ENCODE results near the gene ASPDH. TPM values are rescaled to one million over a fixed set of nuclear protein-coding genes. Genes with fewer than 3 reads are reported as not detected.
A peak's percentile ranks its signal among the peaks of the same experiment; 100 is the strongest.

ASPDH gene
- total RNA-seq, 4 donors from 2014 or later, result not detected

DNA sequence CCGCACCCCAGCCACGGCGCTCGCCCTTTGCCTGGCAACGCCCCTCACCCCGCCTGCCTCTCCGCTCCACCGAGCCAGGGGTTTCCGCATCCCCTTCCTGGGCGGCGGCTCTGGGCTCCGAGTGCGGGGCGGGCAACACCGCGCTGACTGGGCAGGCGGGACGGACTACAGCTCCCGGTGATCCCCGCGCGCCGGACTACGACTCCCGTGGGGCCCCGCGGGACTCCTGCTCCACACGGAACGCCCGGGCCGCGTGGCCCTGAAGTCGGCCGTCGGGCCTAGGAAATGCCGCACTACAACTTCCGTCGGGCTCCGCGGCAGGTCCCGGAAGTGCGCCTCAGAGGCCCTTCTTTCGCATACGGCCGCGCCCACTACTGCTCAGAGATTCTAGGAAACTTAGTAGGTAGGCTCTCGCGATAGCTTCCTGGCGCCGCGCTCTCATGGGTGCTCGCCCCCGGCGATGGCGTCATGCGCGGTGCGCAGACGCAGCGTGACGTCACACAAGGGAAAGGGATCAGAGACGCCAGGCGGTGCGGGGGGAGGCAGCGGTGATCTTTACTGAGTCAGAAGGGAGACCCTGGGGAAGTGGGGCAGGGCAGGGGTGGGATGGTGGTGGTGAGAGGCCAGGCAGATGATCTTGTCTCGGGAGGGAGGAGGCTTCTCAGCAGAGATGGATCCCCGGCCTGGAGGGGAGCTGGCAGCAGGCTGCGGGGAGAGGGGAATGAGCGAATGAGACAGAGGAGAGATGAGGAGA lies 2.5 kb downstream of the ASPDH start, which contains the start of gene JOSD2:
Gene JOSD2, minus strand, starts transcription at position 123 of the 754 bp plus-strand sequence. CDS start 760 bp downstream, outside the sequence.
- Histone ChIP-seq H3K9me3 (no peaks in the 10 kb centered on the region), H3K36me3 (peaks cover 0 to 2% of the 10 kb centered on the region in 2 donors), H3K4me3 (peak within 1 kb of the TSS; percentile 87 to 92 (median 88)), H3K27me3 (peaks cover 0 to 4% (median 0%) of the 10 kb centered on the region in 3 donors), H3K4me1 (peaks cover 7 to 13% of the 10 kb centered on the region in 2 donors), H3K27ac (peak within 1 kb of the TSS; percentile 79 to 89 (median 85))
- peak; percentile 92 to 94 for ATAC-seq
- TF ChIP-seq, protein P1, sequence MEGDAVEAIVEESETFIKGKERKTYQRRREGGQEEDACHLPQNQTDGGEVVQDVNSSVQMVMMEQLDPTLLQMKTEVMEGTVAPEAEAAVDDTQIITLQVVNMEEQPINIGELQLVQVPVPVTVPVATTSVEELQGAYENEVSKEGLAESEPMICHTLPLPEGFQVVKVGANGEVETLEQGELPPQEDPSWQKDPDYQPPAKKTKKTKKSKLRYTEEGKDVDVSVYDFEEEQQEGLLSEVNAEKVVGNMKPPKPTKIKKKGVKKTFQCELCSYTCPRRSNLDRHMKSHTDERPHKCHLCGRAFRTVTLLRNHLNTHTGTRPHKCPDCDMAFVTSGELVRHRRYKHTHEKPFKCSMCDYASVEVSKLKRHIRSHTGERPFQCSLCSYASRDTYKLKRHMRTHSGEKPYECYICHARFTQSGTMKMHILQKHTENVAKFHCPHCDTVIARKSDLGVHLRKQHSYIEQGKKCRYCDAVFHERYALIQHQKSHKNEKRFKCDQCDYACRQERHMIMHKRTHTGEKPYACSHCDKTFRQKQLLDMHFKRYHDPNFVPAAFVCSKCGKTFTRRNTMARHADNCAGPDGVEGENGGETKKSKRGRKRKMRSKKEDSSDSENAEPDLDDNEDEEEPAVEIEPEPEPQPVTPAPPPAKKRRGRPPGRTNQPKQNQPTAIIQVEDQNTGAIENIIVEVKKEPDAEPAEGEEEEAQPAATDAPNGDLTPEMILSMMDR (IDR thresholded peaks at IDR 0.05 in 4 of 5, conservative IDR thresholded peaks at IDR 0.05 in 1 of 5), result peak in 2 of 5 experiments; percentile 21 to 22
- TF ChIP-seq POLR2A (IDR thresholded peaks at IDR 0.05), result peak; percentile 68 to 81
- intact Hi-C loops (cut with DNase I; ENCODE audit: low total_unique reads) (loop anchor here (1.0 to 10.0 kb wide), 4 partner anchors 35 to 856 kb away; partner anchors contain the start of genes CLDND2, EMC10, ETFB and GARIN5A), in situ Hi-C loops (cut with MboI; ENCODE audit: low sequenced_read_pairs in 4 of 4) (no loop called here)
- DNase-seq, result peak; percentile 95 to 98

DNA sequence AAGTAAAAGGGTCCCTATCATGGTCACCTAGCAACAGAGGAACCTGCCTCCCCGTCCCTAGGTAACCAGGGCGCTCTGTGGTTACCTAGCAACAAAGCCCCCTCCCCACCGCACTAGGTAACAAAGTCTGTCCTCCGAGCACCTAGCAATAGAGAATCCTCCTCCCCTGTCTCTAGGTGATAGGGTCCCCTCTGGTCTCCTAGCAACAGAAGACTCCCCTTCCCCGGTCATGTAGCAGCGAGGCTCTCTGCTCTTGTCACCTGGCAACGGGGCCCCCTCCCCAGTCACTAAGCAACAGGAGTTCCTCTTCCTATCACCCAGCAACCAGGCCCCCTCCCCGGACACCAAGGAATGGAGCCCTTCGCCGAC lies 3.0 kb downstream of the ASPDH start:
- Histone ChIP-seq H3K4me3 (peak overlapping the region; percentile 87 to 92 (median 88)), H3K27ac (peak overlapping the region; percentile 79 to 89 (median 85)), H3K9me3 (no peaks in the 10 kb centered on the region), H3K27me3 (peaks cover 0 to 4% (median 0%) of the 10 kb centered on the region in 3 donors), H3K36me3 (peaks cover 0 to 7% of the 10 kb centered on the region in 2 donors), H3K4me1 (peaks cover 7 to 13% of the 10 kb centered on the region in 2 donors)
- intact Hi-C loops (cut with DNase I; ENCODE audit: low total_unique reads) (loop anchor here (1.0 to 10.0 kb wide), 4 partner anchors 34 to 857 kb away; partner anchors contain the start of genes CLDND2, EMC10, ETFB and GARIN5A), in situ Hi-C loops (cut with MboI; ENCODE audit: low sequenced_read_pairs in 4 of 4) (no loop called here)
- TF ChIP-seq, protein P1 (IDR thresholded peaks at IDR 0.05 in 4 of 5, conservative IDR thresholded peaks at IDR 0.05 in 1 of 5), result no peak
- TF ChIP-seq POLR2A (IDR thresholded peaks at IDR 0.05), result no peak
- no peak for DNase-seq
- ATAC-seq, result peak; percentile 29 to 30

DNA sequence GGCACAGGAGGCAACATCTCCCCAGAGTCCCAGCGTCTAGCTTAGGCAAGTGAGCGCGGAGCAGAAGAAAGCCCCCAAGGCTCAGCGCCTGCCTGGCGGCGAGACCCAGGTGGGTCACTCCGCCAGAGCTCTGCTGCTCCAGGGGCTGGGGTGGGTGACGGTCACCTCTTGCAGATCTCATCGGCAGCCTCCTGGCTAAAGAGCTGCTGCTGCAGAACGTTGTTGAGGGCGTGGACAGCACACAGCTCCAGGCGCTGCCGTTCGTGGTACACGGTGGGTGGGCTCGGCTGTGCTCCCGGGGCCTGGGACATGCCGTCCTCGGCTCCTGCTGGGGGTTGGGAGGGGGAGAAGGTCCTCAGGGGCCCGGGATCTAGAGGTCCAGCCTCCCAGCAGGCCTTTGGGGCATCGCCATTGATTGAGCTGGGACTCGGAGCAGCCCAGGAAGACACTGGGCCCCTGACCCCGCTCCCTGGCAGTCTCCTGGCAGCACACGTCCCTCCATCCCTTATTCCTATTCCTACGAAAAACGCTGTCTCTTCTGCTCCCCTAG lies 3.5 kb downstream of the ASPDH start:
- peaks cover 0 to 9% of the 10 kb centered on the region in 2 donors for H3K36me3 ChIP-seq
- no peaks in the 10 kb centered on the region for H3K9me3 ChIP-seq
- H3K27me3 ChIP-seq, result peaks cover 0 to under 1% (median 0%) of the 10 kb centered on the region in 3 donors
- intact Hi-C loops (cut with DNase I; ENCODE audit: low total_unique reads), result loop anchor here (2.0 to 10.0 kb wide), 3 partner anchors 133 to 857 kb away; partner anchors contain the start of genes CLDND2, ETFB and NR1H2
- in situ Hi-C loops (cut with MboI; ENCODE audit: low sequenced_read_pairs in 4 of 4), result no loop called here
- TF ChIP-seq, protein P1 (IDR thresholded peaks at IDR 0.05 in 4 of 5, conservative IDR thresholded peaks at IDR 0.05 in 1 of 5), result no peak
- TF ChIP-seq POLR2A (IDR thresholded peaks at IDR 0.05), result no peak
- H3K4me1 ChIP-seq, result peaks cover 7 to 13% of the 10 kb centered on the region in 2 donors
- H3K4me3 ChIP-seq, result peak overlapping the region; percentile 87 to 92 (median 88)
- no peak for ATAC-seq
- DNase-seq, result no peak
- peak overlapping the region; percentile 79 to 89 (median 85) for H3K27ac ChIP-seq

DNA sequence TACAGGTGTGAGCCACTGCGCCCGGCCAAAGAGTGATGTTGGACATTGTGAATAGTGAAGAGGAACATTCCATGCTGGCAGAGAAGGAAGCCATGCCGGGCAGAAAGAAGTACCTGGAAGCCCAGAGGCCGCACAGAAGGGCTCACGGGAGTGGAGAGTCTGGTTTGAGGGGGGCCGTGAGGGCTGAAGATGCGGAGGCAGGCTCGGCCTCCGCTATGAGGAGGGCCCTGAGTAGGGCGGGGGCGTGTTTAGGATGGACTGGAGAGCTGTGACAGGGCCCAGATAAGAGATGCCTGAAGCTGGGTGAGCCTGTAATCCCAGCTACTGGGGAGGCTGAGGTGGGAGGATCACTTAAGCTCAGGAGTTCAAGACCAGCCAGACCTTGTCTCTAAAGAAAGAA lies 4.3 kb downstream of the ASPDH start:
- Histone ChIP-seq H3K27me3 (no peaks in the 10 kb centered on the region), H3K9me3 (no peaks in the 10 kb centered on the region), H3K4me1 (peaks cover 7 to 13% of the 10 kb centered on the region in 2 donors), H3K27ac (no peak overlapping the region), H3K36me3 (peaks cover 0 to 9% of the 10 kb centered on the region in 2 donors), H3K4me3 (no peak overlapping the region)
- DNase-seq, result no peak
- ATAC-seq, result no peak
- TF ChIP-seq, protein P1 (IDR thresholded peaks at IDR 0.05 in 4 of 5, conservative IDR thresholded peaks at IDR 0.05 in 1 of 5), result no peak
- no peak for TF ChIP-seq POLR2A (IDR thresholded peaks at IDR 0.05)
- in situ Hi-C loops (cut with MboI; ENCODE audit: low sequenced_read_pairs in 4 of 4) (no loop called here), intact Hi-C loops (cut with DNase I; ENCODE audit: low total_unique reads) (no loop called here)
